ENCODE measurements around the gene DIP2C. TPM values are rescaled to one million over a fixed set of nuclear protein-coding genes. Genes with fewer than 3 reads are reported as not detected.
A peak's percentile ranks its signal among the peaks of the same experiment; 100 is the strongest.

DIP2C gene
- total RNA-seq, 1 experiment from 2014 or later, result 11.0 TPM

DNA sequence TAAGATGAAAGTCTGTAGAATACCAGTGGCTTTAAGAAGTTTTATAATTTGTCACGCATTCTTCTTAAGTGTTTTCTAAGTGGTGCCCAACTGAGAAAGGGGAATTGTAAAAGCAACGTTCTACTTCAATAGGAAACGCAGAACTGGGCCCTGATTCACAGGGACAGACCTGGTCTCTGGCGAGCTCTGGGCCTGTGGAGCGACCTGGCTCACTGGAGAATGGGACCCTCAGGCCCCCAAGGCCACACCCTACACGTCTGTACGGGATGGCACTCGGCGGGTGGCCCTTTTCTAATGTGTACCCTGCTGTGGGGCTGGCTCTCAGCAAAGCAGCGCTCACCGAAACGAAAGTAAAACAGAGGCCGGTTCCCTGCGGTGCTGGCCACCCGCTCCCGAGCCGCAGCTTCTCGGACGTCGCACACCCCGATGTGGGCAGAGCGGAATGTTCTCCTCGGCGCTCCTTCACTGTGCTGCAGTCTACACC, 205.0 kb downstream of the DIP2C start:
- H3K36me3 Mint-ChIP-seq, result no peaks in the 10 kb centered on the region
- peaks cover 35% of the 10 kb centered on the region for H3K4me1 Mint-ChIP-seq
- TF ChIP-seq RELA (CRISPR knock-in tag; IDR thresholded peaks at IDR 0.05; ENCODE audit: borderline replicate concordance) (no peak), ZNF423 (CRISPR knock-in tag; IDR thresholded peaks at IDR 0.05) (peak; percentile 45; the same call in 1 of the 2 replicates)
- H3K4me3 Mint-ChIP-seq, result peak overlapping the region; percentile 54
- peaks cover 17% of the 10 kb centered on the region for H3K27me3 Mint-ChIP-seq (ENCODE audit: low read depth)
- ChIA-PET POLR2A (no interaction called here), CTCF (no interaction called here)
- DNase-seq (ENCODE audit: low spot score) (peak; percentile 58), ATAC-seq (peak; percentile 70)
- H3K9me3 Mint-ChIP-seq, result no peaks in the 10 kb centered on the region
- no peak overlapping the region for H3K27ac Mint-ChIP-seq

DNA sequence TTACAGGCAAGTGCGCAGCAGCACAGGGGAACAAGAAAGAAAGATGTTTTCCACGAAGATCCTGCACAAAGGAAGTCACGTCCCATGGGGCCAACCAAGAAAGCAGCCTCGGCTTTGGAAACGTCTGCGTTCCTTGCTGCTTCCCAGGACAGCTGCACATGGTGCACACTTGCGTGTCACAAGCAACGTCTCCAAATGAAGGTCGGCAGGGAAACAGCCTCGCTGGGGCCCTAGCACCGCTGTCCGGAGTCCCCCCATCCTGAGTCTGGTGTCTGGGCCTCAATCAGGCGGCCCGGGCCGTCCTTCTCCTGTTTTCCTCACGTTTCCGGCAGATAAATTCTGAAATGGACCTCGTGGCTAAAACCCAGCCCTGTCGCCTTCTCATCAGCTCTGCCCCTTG, 206.2 kb downstream of the DIP2C start:
- peaks cover 35% of the 10 kb centered on the region for H3K4me1 Mint-ChIP-seq
- no peak overlapping the region for H3K27ac Mint-ChIP-seq
- CTCF ChIA-PET, result no interaction called here
- ATAC-seq, result no peak
- H3K27me3 Mint-ChIP-seq (ENCODE audit: low read depth), result peaks cover 17% of the 10 kb centered on the region
- peaks cover 5% of the 10 kb centered on the region for H3K9me3 Mint-ChIP-seq
- no peak for TF ChIP-seq SMAD3 (CRISPR knock-in tag; IDR thresholded peaks at IDR 0.05; ENCODE audit: borderline replicate concordance)
- TF ChIP-seq, protein P1, sequence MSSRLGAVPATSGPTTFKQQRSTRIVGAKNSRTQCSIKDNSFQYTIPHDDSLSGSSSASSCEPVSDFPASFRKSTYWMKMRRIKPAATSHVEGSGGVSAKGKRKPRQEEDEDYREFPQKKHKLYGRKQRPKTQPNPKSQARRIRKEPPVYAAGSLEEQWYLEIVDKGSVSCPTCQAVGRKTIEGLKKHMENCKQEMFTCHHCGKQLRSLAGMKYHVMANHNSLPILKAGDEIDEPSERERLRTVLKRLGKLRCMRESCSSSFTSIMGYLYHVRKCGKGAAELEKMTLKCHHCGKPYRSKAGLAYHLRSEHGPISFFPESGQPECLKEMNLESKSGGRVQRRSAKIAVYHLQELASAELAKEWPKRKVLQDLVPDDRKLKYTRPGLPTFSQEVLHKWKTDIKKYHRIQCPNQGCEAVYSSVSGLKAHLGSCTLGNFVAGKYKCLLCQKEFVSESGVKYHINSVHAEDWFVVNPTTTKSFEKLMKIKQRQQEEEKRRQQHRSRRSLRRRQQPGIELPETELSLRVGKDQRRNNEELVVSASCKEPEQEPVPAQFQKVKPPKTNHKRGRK (CRISPR knock-in tag; IDR thresholded peaks at IDR 0.05; ENCODE audit: borderline replicate concordance), result no peak
- no peak for TF ChIP-seq TCF7 (CRISPR knock-in tag; IDR thresholded peaks at IDR 0.05; ENCODE audit: low read depth)
- TF ChIP-seq, protein P2, sequence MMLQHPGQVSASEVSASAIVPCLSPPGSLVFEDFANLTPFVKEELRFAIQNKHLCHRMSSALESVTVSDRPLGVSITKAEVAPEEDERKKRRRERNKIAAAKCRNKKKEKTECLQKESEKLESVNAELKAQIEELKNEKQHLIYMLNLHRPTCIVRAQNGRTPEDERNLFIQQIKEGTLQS (CRISPR knock-in tag; conservative IDR thresholded peaks at IDR 0.05), result no peak
- TF ChIP-seq, protein P3, sequence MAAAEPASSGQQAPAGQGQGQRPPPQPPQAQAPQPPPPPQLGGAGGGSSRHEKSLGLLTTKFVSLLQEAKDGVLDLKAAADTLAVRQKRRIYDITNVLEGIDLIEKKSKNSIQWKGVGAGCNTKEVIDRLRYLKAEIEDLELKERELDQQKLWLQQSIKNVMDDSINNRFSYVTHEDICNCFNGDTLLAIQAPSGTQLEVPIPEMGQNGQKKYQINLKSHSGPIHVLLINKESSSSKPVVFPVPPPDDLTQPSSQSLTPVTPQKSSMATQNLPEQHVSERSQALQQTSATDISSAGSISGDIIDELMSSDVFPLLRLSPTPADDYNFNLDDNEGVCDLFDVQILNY (CRISPR knock-in tag; IDR thresholded peaks at IDR 0.05), result no peak
- no peak for TF ChIP-seq NFATC4 (CRISPR knock-in tag; IDR thresholded peaks at IDR 0.05)
- peaks cover 5% of the 10 kb centered on the region for H3K36me3 Mint-ChIP-seq
- DNase-seq (ENCODE audit: low spot score), result no peak
- no peak overlapping the region for H3K4me3 Mint-ChIP-seq
- POLR2A ChIA-PET, result no interaction called here

DNA sequence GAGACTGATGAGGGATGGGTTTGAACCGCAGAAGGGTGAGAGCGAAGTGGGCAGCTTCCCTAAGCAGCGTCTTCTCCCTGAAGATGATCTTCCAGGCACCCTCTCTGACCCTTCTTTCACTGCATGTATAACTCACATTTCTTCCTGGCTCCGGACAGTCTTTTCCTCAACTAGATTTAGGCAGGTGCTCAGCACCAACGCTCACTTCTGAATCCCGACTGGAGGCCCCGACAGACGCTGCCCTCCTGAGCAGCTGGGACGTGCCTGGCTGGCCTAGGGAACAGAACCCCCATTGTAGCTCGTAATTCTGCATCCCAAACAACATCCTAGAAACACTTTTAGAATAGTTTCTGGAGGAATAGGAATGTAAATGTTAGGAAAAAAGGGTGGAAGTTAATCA, 206.6 kb downstream of the DIP2C start:
- CTCF ChIA-PET, result no interaction called here
- Mint-ChIP-seq H3K27ac (no peak overlapping the region), H3K4me1 (peaks cover 33% of the 10 kb centered on the region)
- TF ChIP-seq GABPB1 (CRISPR knock-in tag; IDR thresholded peaks at IDR 0.05) (no peak), CREB1 (CRISPR knock-in tag; IDR thresholded peaks at IDR 0.05) (no peak), SP1 (CRISPR knock-in tag; conservative IDR thresholded peaks at IDR 0.05) (no peak), ZNF121 (CRISPR knock-in tag; IDR thresholded peaks at IDR 0.05) (no peak), GRHL2 (CRISPR knock-in tag; IDR thresholded peaks at IDR 0.05; ENCODE audit: insufficient replicate concordance, severe bottlenecking) (no peak), NFE2L1 (CRISPR knock-in tag; IDR thresholded peaks at IDR 0.05) (no peak), ZNF671 (CRISPR knock-in tag; IDR thresholded peaks at IDR 0.05) (no peak), FOXJ3 (CRISPR knock-in tag; IDR thresholded peaks at IDR 0.05; ENCODE audit: borderline replicate concordance) (no peak), FOXP1 (CRISPR knock-in tag; IDR thresholded peaks at IDR 0.05; ENCODE audit: borderline replicate concordance) (no peak)
- TF ChIP-seq, protein P4, sequence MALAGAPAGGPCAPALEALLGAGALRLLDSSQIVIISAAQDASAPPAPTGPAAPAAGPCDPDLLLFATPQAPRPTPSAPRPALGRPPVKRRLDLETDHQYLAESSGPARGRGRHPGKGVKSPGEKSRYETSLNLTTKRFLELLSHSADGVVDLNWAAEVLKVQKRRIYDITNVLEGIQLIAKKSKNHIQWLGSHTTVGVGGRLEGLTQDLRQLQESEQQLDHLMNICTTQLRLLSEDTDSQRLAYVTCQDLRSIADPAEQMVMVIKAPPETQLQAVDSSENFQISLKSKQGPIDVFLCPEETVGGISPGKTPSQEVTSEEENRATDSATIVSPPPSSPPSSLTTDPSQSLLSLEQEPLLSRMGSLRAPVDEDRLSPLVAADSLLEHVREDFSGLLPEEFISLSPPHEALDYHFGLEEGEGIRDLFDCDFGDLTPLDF (CRISPR knock-in tag; IDR thresholded peaks at IDR 0.05), result no peak
- TF ChIP-seq, protein P5, sequence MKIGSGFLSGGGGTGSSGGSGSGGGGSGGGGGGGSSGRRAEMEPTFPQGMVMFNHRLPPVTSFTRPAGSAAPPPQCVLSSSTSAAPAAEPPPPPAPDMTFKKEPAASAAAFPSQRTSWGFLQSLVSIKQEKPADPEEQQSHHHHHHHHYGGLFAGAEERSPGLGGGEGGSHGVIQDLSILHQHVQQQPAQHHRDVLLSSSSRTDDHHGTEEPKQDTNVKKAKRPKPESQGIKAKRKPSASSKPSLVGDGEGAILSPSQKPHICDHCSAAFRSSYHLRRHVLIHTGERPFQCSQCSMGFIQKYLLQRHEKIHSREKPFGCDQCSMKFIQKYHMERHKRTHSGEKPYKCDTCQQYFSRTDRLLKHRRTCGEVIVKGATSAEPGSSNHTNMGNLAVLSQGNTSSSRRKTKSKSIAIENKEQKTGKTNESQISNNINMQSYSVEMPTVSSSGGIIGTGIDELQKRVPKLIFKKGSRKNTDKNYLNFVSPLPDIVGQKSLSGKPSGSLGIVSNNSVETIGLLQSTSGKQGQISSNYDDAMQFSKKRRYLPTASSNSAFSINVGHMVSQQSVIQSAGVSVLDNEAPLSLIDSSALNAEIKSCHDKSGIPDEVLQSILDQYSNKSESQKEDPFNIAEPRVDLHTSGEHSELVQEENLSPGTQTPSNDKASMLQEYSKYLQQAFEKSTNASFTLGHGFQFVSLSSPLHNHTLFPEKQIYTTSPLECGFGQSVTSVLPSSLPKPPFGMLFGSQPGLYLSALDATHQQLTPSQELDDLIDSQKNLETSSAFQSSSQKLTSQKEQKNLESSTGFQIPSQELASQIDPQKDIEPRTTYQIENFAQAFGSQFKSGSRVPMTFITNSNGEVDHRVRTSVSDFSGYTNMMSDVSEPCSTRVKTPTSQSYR (CRISPR knock-in tag; IDR thresholded peaks at IDR 0.05), result no peak
- TF ChIP-seq, protein P6, sequence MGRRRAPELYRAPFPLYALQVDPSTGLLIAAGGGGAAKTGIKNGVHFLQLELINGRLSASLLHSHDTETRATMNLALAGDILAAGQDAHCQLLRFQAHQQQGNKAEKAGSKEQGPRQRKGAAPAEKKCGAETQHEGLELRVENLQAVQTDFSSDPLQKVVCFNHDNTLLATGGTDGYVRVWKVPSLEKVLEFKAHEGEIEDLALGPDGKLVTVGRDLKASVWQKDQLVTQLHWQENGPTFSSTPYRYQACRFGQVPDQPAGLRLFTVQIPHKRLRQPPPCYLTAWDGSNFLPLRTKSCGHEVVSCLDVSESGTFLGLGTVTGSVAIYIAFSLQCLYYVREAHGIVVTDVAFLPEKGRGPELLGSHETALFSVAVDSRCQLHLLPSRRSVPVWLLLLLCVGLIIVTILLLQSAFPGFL (CRISPR knock-in tag; IDR thresholded peaks at IDR 0.05; ENCODE audit: borderline replicate concordance), result no peak
- TF ChIP-seq, protein P7, sequence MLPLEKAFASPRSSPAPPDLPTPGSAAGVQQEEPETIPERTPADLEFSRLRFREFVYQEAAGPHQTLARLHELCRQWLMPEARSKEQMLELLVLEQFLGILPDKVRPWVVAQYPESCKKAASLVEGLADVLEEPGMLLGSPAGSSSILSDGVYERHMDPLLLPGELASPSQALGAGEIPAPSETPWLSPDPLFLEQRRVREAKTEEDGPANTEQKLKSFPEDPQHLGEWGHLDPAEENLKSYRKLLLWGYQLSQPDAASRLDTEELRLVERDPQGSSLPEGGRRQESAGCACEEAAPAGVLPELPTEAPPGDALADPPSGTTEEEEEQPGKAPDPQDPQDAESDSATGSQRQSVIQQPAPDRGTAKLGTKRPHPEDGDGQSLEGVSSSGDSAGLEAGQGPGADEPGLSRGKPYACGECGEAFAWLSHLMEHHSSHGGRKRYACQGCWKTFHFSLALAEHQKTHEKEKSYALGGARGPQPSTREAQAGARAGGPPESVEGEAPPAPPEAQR (CRISPR knock-in tag; IDR thresholded peaks at IDR 0.05), result no peak
- TF ChIP-seq, protein P8, sequence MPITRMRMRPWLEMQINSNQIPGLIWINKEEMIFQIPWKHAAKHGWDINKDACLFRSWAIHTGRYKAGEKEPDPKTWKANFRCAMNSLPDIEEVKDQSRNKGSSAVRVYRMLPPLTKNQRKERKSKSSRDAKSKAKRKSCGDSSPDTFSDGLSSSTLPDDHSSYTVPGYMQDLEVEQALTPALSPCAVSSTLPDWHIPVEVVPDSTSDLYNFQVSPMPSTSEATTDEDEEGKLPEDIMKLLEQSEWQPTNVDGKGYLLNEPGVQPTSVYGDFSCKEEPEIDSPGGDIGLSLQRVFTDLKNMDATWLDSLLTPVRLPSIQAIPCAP (CRISPR knock-in tag; IDR thresholded peaks at IDR 0.05), result no peak

More for the DNA sequence above, 206.6 kb downstream of the DIP2C start:
- DNase-seq (ENCODE audit: low spot score) (no peak), ATAC-seq (no peak)
- POLR2A ChIA-PET, result no interaction called here
- peaks cover 5% of the 10 kb centered on the region for H3K36me3 Mint-ChIP-seq
- peaks cover 17% of the 10 kb centered on the region for H3K27me3 Mint-ChIP-seq (ENCODE audit: low read depth)
- H3K4me3 Mint-ChIP-seq, result no peak overlapping the region
- H3K9me3 Mint-ChIP-seq, result peaks cover 6% of the 10 kb centered on the region

Measured in WTC11 (cell line).